ENCODE data around the gene SLC29A1.
"Not testable (repeated sequence)": the region's sequence is repeated elsewhere in the genome, so short reads cannot be mapped to it uniquely, and the experiment has no call there.

Gene SLC29A1

GRCh38 chr6:44194326-44194725 is 29.1 kb upstream of the SLC29A1 start:
- no peak for DNase-seq (ENCODE audit: low read depth, low spot score)

DNA sequence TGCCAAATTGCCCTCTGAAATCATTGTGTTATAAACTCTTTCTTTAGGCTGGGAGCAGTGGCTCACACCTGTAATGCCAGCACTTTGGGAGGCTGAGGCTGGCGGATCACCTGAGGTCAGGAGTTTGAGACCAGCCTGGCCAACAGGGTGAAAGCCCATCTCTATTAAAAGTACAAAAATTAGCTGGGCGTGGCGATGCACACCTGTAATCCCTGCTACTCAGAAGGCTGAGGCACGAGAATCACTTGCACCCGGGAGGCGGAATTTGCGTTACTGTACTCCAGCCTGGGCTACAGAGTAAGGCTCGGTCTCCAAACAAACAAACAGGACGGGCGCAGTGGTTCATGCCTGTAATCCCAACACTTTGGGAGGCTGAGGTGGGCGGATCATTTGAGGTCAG is 27.0 kb upstream of the SLC29A1 start:
- DNase-seq (ENCODE audit: low read depth, low spot score), result not testable (repeated sequence)

DNA sequence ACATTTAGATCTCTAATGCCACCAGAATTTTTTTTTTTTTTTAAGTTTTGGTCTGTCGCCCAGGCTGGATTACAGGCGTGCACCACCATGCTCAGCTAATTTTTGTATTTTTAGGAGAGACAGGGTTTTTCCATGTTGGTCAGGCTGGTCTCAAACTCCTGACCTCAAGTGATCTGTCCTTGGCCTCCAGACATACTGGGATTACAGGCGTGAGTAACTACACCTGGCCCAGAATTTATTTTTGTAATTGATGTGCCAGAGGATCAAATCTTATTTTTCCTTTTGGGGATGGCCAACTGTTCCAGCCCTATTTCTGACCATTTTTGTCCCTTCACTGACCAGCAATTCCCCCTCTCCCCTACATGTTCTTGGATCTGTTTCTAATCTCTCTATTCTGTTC is 24.7 kb upstream of the SLC29A1 start:
- no peak for DNase-seq (ENCODE audit: low read depth, low spot score)

DNA sequence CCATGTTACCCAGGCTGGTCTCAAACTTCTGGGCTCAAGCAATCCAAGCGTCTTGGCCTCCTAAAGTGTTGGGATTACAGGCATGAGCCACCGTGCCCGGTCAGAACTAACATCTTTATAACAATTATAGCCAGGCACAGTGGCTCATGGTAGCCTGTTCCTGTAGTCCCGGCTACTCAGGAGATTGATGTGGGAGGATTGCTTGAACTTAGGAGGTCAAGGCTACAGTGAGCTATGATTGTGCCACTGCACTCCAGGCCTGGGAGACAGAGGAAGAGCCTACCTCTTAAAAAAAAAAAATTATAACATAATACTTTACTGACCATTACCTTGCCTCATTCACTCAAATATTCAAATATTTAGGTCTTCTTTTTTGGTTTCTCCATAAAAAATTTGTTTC is 23.5 kb upstream of the SLC29A1 start:
- no peak for DNase-seq (ENCODE audit: low read depth, low spot score)

- DNase-seq (ENCODE audit: low read depth, low spot score), result no peak
These were observed 22.2 kb upstream of the SLC29A1 start for GRCh38 chr6:44201200-44201599.

DNA sequence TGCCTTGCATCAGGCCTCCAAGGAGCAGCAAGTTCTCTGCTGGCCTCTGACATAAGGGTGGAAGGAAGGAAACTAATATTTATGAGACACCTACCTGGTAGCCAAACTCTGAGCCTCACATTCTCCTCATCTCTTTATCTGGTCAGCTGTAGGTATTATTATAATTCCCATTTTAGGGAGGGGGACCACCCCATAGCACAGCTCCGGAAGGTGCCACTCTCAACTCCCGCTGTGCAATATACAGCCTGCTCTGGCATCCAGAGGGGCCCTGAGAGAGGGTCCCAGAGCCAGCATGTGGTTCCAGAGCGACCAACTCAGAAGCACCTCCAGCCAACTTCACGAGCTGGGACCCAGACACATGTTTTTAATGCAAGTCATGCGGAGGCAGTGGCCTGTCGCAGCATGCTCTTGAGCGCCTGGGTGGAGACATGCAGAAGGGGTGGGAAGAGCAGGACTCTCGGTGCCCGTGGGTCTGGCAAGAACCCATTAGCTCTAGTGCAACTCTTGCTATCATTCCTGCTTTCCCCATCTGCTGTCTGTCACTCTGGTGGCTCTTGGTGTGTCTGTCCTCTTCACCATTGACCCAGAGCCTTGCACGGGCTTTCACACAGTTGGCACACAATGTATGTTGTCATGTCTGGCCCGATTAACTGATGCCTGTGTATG is 21.6 kb upstream of the SLC29A1 start:
- DNase-seq (ENCODE audit: low read depth, low spot score), result no peak

DNA sequence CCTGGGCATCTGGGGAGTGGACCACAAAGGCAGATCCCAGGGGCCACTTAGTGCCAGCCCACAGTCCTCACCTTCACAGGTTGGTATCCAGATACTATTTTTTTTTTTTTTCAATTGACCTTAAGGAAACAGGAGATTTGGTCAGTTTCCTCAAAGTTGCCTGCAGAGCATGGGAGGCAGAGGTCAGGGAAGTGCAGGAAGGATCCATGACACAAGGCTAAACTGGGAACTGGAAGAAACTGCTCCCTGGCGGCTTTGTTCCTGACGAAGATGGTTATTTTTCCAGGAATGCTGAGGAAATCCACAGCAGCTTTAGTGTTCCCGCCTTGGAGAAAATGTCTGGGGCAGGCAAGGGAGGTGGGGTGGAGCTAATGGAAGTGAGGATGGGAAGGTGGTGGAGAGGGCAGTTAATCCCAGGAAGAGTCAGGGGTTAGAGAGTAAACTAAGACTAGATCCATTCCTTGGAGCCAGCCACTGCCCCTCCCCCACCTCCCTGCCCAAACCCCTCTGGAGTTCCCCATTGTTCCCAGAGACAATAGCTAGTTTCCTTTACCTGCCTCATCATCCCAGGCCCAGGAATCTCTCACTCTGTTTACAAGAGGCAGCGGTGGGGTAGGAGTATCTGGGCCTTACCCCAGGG is 20.9 kb upstream of the SLC29A1 start:
- DNase-seq (ENCODE audit: low read depth, low spot score), result peak; percentile 82

GRCh38 chr6:44202972-44203750 is 20.2 kb upstream of the SLC29A1 start:
- DNase-seq (ENCODE audit: low read depth, low spot score), result no peak

DNA sequence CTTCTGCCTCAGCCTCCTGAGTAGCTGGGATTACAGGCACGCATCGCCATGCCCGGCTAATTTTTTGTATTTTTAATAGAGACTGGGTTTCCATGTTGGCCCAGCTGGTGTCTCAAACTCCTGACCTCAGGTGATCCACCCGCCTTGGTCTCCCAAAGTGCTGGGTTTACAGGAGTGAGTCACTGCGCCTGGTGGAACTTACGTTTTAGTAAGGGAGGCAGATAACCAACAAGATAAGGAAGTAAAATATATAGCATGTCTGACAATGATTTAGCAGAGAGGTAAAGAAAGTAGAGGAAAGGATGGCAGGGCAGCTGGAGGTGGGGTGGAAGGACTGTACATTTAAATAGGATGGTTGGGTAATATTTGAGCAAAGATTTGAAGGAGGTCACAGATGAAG is 19.4 kb upstream of the SLC29A1 start:
- DNase-seq (ENCODE audit: low read depth, low spot score), result no peak

DNA sequence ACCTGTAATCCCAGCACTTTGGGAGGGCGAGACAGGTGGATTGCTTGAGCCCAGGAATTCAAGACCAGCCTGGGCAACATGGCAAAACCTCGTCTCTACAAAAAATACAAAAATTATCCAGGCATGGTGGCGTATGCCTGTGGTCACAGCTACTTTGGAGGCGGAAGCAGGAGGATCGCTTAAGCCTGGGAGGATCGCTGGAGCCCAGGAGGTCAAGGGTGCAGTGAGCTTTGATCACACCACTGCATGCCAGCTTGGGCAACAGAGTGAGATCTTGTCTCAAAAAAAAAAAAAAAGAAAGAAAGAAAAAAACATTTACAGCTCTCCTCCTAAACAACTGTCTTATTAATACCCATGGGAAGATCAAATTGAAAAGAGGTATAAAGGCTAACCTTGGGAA is 15.4 kb upstream of the SLC29A1 start:
- DNase-seq (ENCODE audit: low read depth, low spot score), result no peak

GRCh38 chr6:44211284-44211683 is 12.1 kb upstream of the SLC29A1 start:
- DNase-seq (ENCODE audit: low read depth, low spot score), result no peak

DNA sequence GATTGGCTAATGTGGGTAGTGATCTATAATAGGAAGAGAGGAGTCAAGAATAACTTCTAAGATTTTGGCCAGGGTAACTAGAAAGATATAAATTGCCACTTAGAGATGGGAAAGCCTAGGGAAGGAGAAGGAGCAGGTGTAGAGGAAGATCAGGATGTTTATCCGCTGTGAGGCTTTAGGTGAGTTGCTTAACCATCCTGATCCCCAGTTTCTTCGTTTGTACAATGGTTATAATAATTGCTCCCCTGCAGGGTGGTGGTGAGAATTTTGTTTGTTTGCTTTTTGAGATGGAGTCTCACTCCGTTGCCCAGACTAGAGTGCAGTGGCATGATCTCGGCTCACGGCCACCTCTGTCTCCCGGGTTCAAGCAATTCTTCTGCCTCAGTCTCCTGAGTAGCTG is 9.1 kb upstream of the SLC29A1 start:
- no peak for DNase-seq (ENCODE audit: low read depth, low spot score)

- DNase-seq (ENCODE audit: low read depth, low spot score), result no peak
These were observed 6.6 kb upstream of the SLC29A1 start, which contains the start of gene MYMX for GRCh38 chr6:44216677-44217331. Gene MYMX (plus strand): TSS chr6:44216926. CDS start chr6:44217472, 546 bp downstream.

DNA sequence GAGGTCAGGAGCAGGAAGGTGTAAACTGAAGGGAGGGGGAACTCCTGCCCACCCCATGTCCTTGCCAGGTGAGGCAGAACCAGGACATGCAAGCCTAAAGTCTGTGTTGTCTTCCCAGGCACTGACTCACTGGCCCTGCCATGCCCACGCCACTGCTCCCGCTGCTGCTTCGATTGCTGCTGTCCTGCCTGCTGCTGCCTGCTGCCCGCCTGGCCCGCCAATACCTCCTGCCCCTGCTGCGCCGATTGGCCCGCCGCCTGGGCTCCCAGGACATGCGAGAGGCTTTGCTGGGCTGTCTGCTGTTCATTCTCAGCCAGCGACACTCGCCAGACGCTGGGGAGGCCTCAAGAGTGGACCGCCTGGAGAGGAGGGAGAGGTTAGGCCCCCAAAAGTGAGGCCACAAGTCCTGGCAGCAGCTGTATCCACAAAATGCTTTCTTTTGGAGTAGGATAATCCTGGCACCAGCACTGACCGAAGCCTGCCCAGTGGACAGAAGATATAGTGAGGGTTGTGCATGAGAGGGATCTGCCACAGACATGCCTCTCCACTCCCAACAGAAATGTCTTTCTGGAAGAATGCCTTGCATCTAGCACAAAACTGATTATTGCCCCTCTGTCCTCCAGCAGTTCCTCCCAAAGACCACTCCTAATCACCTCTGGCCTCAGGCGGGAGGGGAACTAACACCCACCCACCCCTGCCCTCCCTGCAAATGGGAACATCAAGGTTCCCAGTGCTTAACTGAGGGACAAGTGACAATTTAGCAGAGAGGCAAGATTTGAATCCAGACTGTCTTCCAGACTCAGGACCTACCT is 5.9 kb upstream of the SLC29A1 start:
- no peak for DNase-seq (ENCODE audit: low read depth, low spot score)

- DNase-seq (ENCODE audit: low read depth, low spot score), result no peak
These were observed 4.2 kb upstream of the SLC29A1 start for GRCh38 chr6:44219053-44219814.

GRCh38 chr6:44219815-44220784 is 3.3 kb upstream of the SLC29A1 start:
- no peak for DNase-seq (ENCODE audit: low read depth, low spot score)

DNA sequence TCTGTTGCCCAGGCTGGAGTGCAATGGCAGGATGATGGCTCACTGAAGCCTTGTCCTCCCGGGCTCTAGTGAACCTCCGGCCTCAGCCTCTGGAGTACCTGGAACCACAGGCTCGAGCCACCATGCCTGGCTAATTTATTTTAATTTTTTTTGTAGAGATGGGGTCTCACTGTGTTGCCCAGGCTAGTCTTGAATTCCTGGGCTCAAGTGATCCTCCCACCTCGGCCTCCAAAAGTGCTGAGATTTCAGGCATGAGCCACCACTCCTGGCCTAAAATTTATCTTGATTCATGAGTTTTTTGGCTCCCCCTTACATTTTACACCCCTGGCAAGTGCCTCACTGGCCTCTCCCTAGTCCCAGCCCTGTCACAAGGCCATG is 2.5 kb upstream of the SLC29A1 start:
- DNase-seq (ENCODE audit: low read depth, low spot score), result no peak

DNA sequence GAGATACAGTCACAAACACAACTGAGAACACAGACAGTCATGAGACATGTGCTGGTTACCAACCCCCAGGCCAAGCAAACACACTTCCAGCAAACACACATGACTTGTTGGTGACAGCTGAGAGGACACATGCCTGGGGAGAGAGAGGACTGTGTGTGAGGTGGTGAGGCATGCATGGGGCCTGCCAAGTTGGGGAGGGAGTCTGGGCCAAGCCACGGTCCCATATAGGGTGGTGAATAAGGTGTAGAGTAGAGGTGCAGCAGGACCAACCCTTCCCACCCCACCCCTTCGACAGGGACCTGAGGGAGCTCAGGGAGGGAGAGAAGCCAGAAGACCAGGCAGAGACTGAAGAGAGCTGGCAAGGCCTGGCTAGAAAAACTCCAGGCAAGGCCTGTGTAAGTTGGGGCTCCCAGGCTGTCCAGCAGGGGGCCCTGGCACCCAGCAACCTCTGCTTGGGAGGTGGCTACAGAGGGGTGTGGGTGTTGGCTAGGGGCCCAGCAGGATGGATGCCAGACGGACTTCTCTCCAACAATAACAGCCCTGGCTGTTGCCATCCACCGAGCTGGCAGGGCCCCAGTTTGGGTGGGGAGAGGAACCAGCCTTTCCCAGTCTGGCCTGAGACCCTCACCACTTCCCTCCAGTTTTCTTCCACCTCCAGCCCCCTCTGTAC is 2.0 kb upstream of the SLC29A1 start:
- no peak for DNase-seq (ENCODE audit: low read depth, low spot score)

DNA sequence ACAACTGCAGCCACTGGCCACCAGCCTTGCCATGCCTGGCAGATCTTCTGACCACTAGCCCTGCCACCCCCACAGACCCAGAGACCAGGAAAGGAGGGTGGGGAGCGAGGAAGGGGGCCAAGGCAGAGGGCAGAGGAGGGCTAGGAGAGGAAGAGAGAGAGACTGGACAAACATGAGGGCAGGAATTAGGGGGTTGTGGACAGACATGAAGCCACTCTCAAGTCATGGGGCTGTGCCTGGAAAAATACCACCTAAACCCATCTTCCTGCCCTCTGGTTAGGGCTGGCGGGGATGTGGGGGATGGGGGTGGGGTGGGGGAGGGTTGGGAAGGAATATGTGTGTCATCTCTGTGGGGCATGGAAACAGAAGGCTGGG is 1.4 kb upstream of the SLC29A1 start:
- DNase-seq (ENCODE audit: low read depth, low spot score), result no peak
